IMR-90 (cell line): ENCODE measurements around the gene POLR3B. TPM values are rescaled to one million over a fixed set of nuclear protein-coding genes. Genes with fewer than 3 reads are reported as not detected.

Source experiments
- ATAC-seq: fragments of 200-7000 bp; cut with Tn5 transposase; 2 replicates; pipeline ENCODE4 v1.9.1; 2020; ENCODE audit warnings: low read depth, mild to moderate bottlenecking, moderate library complexity
- BruUV-seq: library from RNA; stranded (reverse); fragments of 400-500 nt; replicated peaks from 2 replicates; lab custom pipeline; 2021; lab: Mats Ljungman, UMichigan
- CTCF ChIA-PET: fragments of 300-600 bp; formaldehyde crosslinking; extraction: SDS; loops from one replicate; lab custom pipeline; 2021; ENCODE audit warnings: antibody characterized with exemption; lab: Yijun Ruan, JAX
- POLR2A ChIA-PET: fragments of 300-600 bp; sonication (Branson Sonifier 250); formaldehyde crosslinking; loops from one replicate; lab custom pipeline; 2022; ENCODE audit warnings: antibody characterized with exemption; ENCODE audit not compliant: unreplicated experiment; lab: Charles Lee
- DNase-seq: peaks from one replicate; pipeline ENCODE4 v3.0.0; 2013
- H2AFZ ChIP-seq: replicated peaks from 2 replicates; pipeline ENCODE3; 2013; ENCODE audit warnings: low read length, mild to moderate bottlenecking; ENCODE audit not compliant: poor library complexity
- H2AK5ac ChIP-seq: 2 replicates; pipeline ENCODE4 v1.6.1; 2013; ENCODE audit warnings: low read depth, low read length, inconsistent platforms
- H2AK9ac ChIP-seq: replicated peaks from 2 replicates; pipeline ENCODE3; 2013; ENCODE audit warnings: mild to moderate bottlenecking, low read depth, low read length, moderate library complexity; ENCODE audit not compliant: poor library complexity
- H2BK120ac ChIP-seq: 2 replicates; pipeline ENCODE4 v1.6.1; 2013; ENCODE audit warnings: low read depth, low read length, inconsistent platforms
- H2BK15ac ChIP-seq: 3 replicates; pipeline ENCODE4 v1.6.1; 2013; ENCODE audit warnings: low read depth, low read length, inconsistent platforms
- H2BK20ac ChIP-seq: 2 replicates; pipeline ENCODE4 v1.6.1; 2013; ENCODE audit warnings: low read depth, mild to moderate bottlenecking, inconsistent platforms, low read length, moderate library complexity
- H2BK5ac ChIP-seq: 2 replicates; pipeline ENCODE4 v1.6.1; 2013; ENCODE audit warnings: mild to moderate bottlenecking, low read depth, low read length, inconsistent platforms; ENCODE audit not compliant: poor library complexity, severe bottlenecking
- H3K14ac ChIP-seq: replicated peaks from 2 replicates; pipeline ENCODE4 v1.6.1; 2013; ENCODE audit warnings: low read depth, low read length, inconsistent platforms
- H3K18ac ChIP-seq: 2 replicates; pipeline ENCODE4 v1.6.1; 2013; ENCODE audit warnings: low read depth, low read length, control low read depth
- H3K23ac ChIP-seq: 2 replicates; pipeline ENCODE4 v1.6.1; 2013; ENCODE audit warnings: low read depth, low read length, inconsistent platforms
- H3K27ac ChIP-seq: 2 replicates; pipeline ENCODE4 v1.5.1; 2013; ENCODE audit warnings: mild to moderate bottlenecking, control low read depth, low read length; ENCODE audit not compliant: insufficient read depth
- H3K27me3 ChIP-seq: 2 replicates; pipeline ENCODE4 v1.6.1; 2013; ENCODE audit warnings: low read length; ENCODE audit not compliant: control insufficient read depth, insufficient read depth
- H3K36me3 ChIP-seq: 2 replicates; pipeline ENCODE4 v1.6.1; 2013; ENCODE audit warnings: low read length, mixed read lengths; ENCODE audit not compliant: control insufficient read depth, insufficient read depth
- H3K4ac ChIP-seq: 2 replicates; pipeline ENCODE4 v1.6.1; 2013; ENCODE audit warnings: low read depth, low read length, inconsistent platforms
- H3K4me1 ChIP-seq: 2 replicates; pipeline ENCODE4 v1.6.1; 2013; ENCODE audit warnings: low read length, mixed read lengths; ENCODE audit not compliant: control insufficient read depth, insufficient read depth
- H3K4me2 ChIP-seq: 2 replicates; pipeline ENCODE4 v1.6.1; 2013; ENCODE audit warnings: low read depth, mild to moderate bottlenecking, control low read depth, low read length, moderate library complexity
- H3K4me3 ChIP-seq: 2 replicates; pipeline ENCODE4 v1.5.1; 2013; ENCODE audit warnings: low read depth, mild to moderate bottlenecking, control low read depth, low read length, moderate library complexity; ENCODE audit not compliant: insufficient read depth
- H3K56ac ChIP-seq: 2 replicates; pipeline ENCODE4 v1.6.1; 2013; ENCODE audit warnings: low read length, inconsistent platforms; ENCODE audit not compliant: insufficient read depth; ENCODE audit errors: extremely low read depth
- H3K79me1 ChIP-seq, 2 experiments: 2 replicates each; pipeline ENCODE4 v1.6.1; 2013; ENCODE audit warnings: low read length in 2 of 2, inconsistent platforms in 1 of 2, low read depth in 1 of 2
- H3K9ac ChIP-seq: 2 replicates; pipeline ENCODE4 v1.6.1; 2013; ENCODE audit warnings: low read depth, low read length, control low read depth
- H3K9me1 ChIP-seq: 2 replicates; pipeline ENCODE4 v1.6.1; 2013; ENCODE audit warnings: low read length, inconsistent platforms; ENCODE audit not compliant: insufficient read depth
- H3K9me3 ChIP-seq: 2 replicates; pipeline ENCODE4 v1.6.1; 2013; ENCODE audit warnings: low read length; ENCODE audit not compliant: control insufficient read depth, insufficient read depth
- H4K20me1 ChIP-seq: 2 replicates; pipeline ENCODE4 v1.6.1; 2013; ENCODE audit warnings: low read length, inconsistent platforms; ENCODE audit not compliant: insufficient read depth
- H4K5ac ChIP-seq: 2 replicates; pipeline ENCODE4 v1.6.1; 2013; ENCODE audit warnings: mild to moderate bottlenecking, low read depth, low read length, control low read depth
- H4K8ac ChIP-seq, 2 experiments: 2 replicates each; pipeline ENCODE4 v1.6.1; 2013; ENCODE audit warnings: low read depth in 2 of 2, low read length in 2 of 2, control low read depth in 1 of 2, inconsistent platforms in 1 of 2
- H4K91ac ChIP-seq: 2 replicates; pipeline ENCODE4 v1.6.1; 2013; ENCODE audit warnings: low read depth, low read length, inconsistent platforms; ENCODE audit not compliant: insufficient read depth
- BHLHE40 ChIP-seq: fragments of 150-350 bp; IDR thresholded peaks from 2 replicates; pipeline ENCODE4 v1.6.1; 2016; ENCODE audit warnings: mild to moderate bottlenecking, low read depth, low read length
- CEBPB ChIP-seq: IDR thresholded peaks from 2 replicates; pipeline ENCODE4 v1.6.1; 2012; ENCODE audit warnings: low read depth, low read length, improper control_type of control experiment
- CHD1 ChIP-seq: IDR thresholded peaks from 2 replicates; pipeline ENCODE4 v1.6.1; 2012; ENCODE audit warnings: low read depth, low read length, improper control_type of control experiment
- CTCF ChIP-seq: conservative IDR thresholded peaks from 2 replicates; pipeline ENCODE4 v1.5.1; 2012; ENCODE audit warnings: mild to moderate bottlenecking, low read depth, low read length, improper control_type of control experiment
- FOS ChIP-seq: fragments of 150-350 bp; IDR thresholded peaks from 2 replicates; pipeline ENCODE4 v1.6.1; 2016; ENCODE audit warnings: low read depth, low read length
- MAFK ChIP-seq: IDR thresholded peaks from 2 replicates; pipeline ENCODE4 v1.6.1; 2012; ENCODE audit warnings: low read depth, low read length, improper control_type of control experiment
- MAZ ChIP-seq: IDR thresholded peaks from 2 replicates; pipeline ENCODE4 v1.6.1; 2012; ENCODE audit warnings: low read depth, mild to moderate bottlenecking, low read length, improper control_type of control experiment, moderate library complexity, borderline replicate concordance
- MXI1 ChIP-seq: IDR thresholded peaks from 2 replicates; pipeline ENCODE4 v1.6.1; 2012; ENCODE audit warnings: low read depth, mild to moderate bottlenecking, low read length, moderate library complexity, borderline replicate concordance
- RAD21 ChIP-seq: IDR thresholded peaks from 2 replicates; pipeline ENCODE4 v1.6.1; 2012; ENCODE audit warnings: low read length, improper control_type of control experiment
- RCOR1 ChIP-seq: IDR thresholded peaks from 2 replicates; pipeline ENCODE4 v1.6.1; 2012; ENCODE audit warnings: mild to moderate bottlenecking, low read length, improper control_type of control experiment; ENCODE audit not compliant: insufficient replicate concordance
- RFX5 ChIP-seq: IDR thresholded peaks from 2 replicates; pipeline ENCODE4 v1.8.0; 2012; ENCODE audit warnings: low read depth, mild to moderate bottlenecking, low read length, moderate library complexity
- SMC3 ChIP-seq: fragments of 150-350 bp; IDR thresholded peaks from 2 replicates; pipeline ENCODE4 v1.6.1; 2016; ENCODE audit warnings: low read depth, mild to moderate bottlenecking, antibody characterized with exemption, low read length, moderate library complexity
- WGBS, 2 experiments: methylation state at CpG; one replicate each; pipeline versions ENCODE4 v1.1.5 to v1.1.7; 2013; ENCODE audit warnings: missing lambda C conversion rate in 2 of 2; ENCODE audit not compliant: insufficient read length in 1 of 2; ENCODE audit errors: extremely low coverage in 2 of 2; 5-methylcytosine and 5-hydroxymethylcytosine counted together
- dilution Hi-C: fragments of 300-500 bp; cut with HindIII; formaldehyde crosslinking; loops from one replicate; pipeline ENCODE4 v1.14.3; 2018; ENCODE audit warnings: low sequenced_read_pairs; ENCODE audit not compliant: unreplicated experiment
- in situ Hi-C: fragments of 300-500 bp; cut with MboI; formaldehyde crosslinking; loops from 3 replicates; pipeline ENCODE4 v1.14.3; 2019; ENCODE audit warnings: low sequenced_read_pairs, inconsistent platforms, mixed read lengths
- intact Hi-C: fragments of 100-400 bp; cut with micrococcal nuclease; formaldehyde crosslinking; loops from 2 replicates; pipeline ENCODE4 v1.10.0; 2022
- polyA plus RNA-seq, 3 experiments: library from polyadenylated mRNA; depleted of rRNA; stranded (reverse); fragments of >200 nt; gene quantifications; 2 replicates each; pipeline ENCODE4 v1.2.3, GENCODE V29; 2012; ENCODE audit warnings: low replicate concordance in 1 of 3
- total RNA-seq: library from RNA; depleted of rRNA; stranded (reverse); fragments of >200 nt; gene quantifications from 2 replicates; pipeline ENCODE4 v1.2.3, GENCODE V29; 2012
- TF ChIP-seq, protein P1 (sequence below): fragments of 150-350 bp; IDR thresholded peaks from 2 replicates; pipeline ENCODE4 v1.6.1; 2016; ENCODE audit warnings: low read depth, mild to moderate bottlenecking, low read length, moderate library complexity, borderline replicate concordance
- TF ChIP-seq, protein P2 (sequence below): fragments of 150-350 bp; IDR thresholded peaks from 2 replicates; pipeline ENCODE4 v1.6.1; 2017; ENCODE audit warnings: mild to moderate bottlenecking, antibody characterized with exemption, low read length, low read depth

Gene POLR3B
- total and polyA plus RNA-seq, 2 of the 4 experiments (the other 2 are of a cell fraction) = 6.9 to 15.4 TPM

DNA sequence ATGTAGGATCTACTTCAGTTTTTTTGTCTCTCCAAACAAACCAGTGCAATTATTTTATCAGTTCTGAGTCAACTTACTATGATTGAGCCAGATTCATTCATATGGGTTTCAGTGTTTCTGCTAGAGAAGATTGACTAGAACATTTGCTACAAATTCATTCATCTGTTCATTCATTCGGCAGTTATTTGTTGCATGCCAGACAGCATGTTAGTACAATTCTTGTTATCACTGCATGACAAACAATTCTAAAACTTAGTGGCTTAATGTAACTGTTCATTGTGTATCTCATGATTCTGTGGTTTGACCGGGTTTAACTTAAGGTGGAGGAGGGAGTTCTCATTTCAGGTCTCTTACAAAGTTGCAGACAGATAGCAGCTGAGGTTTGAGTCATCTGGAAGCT is 52.3 kb downstream of the POLR3B start:
- Histone ChIP-seq H2BK20ac (no peak overlapping the region), H2BK5ac (no peak overlapping the region), H3K9me1 (no peaks in the 10 kb centered on the region), H3K4me3 (no peak overlapping the region), H4K8ac (no peak overlapping the region), H3K4me2 (no peak overlapping the region), H3K4me1 (peaks cover 2% of the 10 kb centered on the region; the same call in 1 of the 2 replicates), H2AK5ac (no peak overlapping the region), H2AK9ac (no peak overlapping the region), H3K56ac (no peak overlapping the region), H4K91ac (no peak overlapping the region), H4K20me1 (no peaks in the 10 kb centered on the region), H3K23ac (no peak overlapping the region), H3K4ac (no peak overlapping the region), H3K27me3 (no peaks in the 10 kb centered on the region), H3K18ac (no peak overlapping the region), H3K79me1 (no peaks in the 10 kb centered on the region), H3K36me3 (0 out of 2 replicates have a peak, but pooled peaks cover 1% of the 10 kb centered on the region), H2BK15ac (no peak overlapping the region), H3K9ac (no peak overlapping the region), H3K27ac (no peak overlapping the region), H4K5ac (no peak overlapping the region), H2AFZ (no peak overlapping the region), H2BK120ac (no peak overlapping the region), H3K14ac (no peak overlapping the region), H3K9me3 (no peaks in the 10 kb centered on the region)
- dilution Hi-C loops (no loop called here), in situ Hi-C loops (no loop called here), intact Hi-C loops (loop anchor here (10.0 kb wide), 1 partner anchor 175 kb away; the partner anchor contains the start of gene RFX4)
- ATAC-seq (no peak), DNase-seq (no peak)
- ChIA-PET CTCF (no interaction called here), POLR2A (no interaction called here)
- TF ChIP-seq RFX5 (no peak), CTCF (no peak), MAZ (no peak), MXI1 (no peak), CEBPB (no peak), FOS (no peak), MAFK (no peak), RCOR1 (no peak), RAD21 (no peak), SMC3 (no peak), BHLHE40 (no peak), CHD1 (no peak)
- TF ChIP-seq, protein P1, sequence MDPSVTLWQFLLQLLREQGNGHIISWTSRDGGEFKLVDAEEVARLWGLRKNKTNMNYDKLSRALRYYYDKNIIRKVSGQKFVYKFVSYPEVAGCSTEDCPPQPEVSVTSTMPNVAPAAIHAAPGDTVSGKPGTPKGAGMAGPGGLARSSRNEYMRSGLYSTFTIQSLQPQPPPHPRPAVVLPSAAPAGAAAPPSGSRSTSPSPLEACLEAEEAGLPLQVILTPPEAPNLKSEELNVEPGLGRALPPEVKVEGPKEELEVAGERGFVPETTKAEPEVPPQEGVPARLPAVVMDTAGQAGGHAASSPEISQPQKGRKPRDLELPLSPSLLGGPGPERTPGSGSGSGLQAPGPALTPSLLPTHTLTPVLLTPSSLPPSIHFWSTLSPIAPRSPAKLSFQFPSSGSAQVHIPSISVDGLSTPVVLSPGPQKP = no peak
- TF ChIP-seq, protein P2, sequence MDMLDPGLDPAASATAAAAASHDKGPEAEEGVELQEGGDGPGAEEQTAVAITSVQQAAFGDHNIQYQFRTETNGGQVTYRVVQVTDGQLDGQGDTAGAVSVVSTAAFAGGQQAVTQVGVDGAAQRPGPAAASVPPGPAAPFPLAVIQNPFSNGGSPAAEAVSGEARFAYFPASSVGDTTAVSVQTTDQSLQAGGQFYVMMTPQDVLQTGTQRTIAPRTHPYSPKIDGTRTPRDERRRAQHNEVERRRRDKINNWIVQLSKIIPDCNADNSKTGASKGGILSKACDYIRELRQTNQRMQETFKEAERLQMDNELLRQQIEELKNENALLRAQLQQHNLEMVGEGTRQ = no peak
- BruUV-seq = no TSS peak
- no CpG with 5 or more reads among the region's 2 CpGs for WGBS, 2 experiments
